DND-41 (cell line): Measurements from ENCODE around the gene ERG.

ENCODE experiments used
- EZH2 ChIP-seq: IDR thresholded peaks from 3 replicates; pipeline ENCODE4 v1.6.1; 2012; ENCODE audit warnings: borderline replicate concordance, low read depth, mild to moderate bottlenecking, moderate library complexity, low read length, inconsistent platforms; ENCODE audit not compliant: severe bottlenecking
- TF ChIP-seq, protein P1 (sequence below): IDR thresholded peaks from 2 replicates; pipeline ENCODE4 v1.5.1; 2012; ENCODE audit warnings: borderline replicate concordance, low read length, moderate library complexity, mild to moderate bottlenecking; ENCODE audit not compliant: poor library complexity, severe bottlenecking; ENCODE audit errors: extremely low read depth

- TF ChIP-seq, protein P1, sequence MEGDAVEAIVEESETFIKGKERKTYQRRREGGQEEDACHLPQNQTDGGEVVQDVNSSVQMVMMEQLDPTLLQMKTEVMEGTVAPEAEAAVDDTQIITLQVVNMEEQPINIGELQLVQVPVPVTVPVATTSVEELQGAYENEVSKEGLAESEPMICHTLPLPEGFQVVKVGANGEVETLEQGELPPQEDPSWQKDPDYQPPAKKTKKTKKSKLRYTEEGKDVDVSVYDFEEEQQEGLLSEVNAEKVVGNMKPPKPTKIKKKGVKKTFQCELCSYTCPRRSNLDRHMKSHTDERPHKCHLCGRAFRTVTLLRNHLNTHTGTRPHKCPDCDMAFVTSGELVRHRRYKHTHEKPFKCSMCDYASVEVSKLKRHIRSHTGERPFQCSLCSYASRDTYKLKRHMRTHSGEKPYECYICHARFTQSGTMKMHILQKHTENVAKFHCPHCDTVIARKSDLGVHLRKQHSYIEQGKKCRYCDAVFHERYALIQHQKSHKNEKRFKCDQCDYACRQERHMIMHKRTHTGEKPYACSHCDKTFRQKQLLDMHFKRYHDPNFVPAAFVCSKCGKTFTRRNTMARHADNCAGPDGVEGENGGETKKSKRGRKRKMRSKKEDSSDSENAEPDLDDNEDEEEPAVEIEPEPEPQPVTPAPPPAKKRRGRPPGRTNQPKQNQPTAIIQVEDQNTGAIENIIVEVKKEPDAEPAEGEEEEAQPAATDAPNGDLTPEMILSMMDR, result no peak
- no peak for TF ChIP-seq EZH2
Observed at GRCh38 chr21:38388203-38388602, 110.1 kb downstream of the ERG start.
